K562 (cell line): Measurements from ENCODE around the gene KDM2A. TPM values are rescaled to one million over a fixed set of nuclear protein-coding genes. Genes with fewer than 3 reads are reported as not detected.
A peak's percentile ranks its signal among the peaks of the same experiment; 100 is the strongest.

Source experiments
- CEBPZ ChIP-seq: fragments of 150-350 bp; IDR thresholded peaks from 2 replicates; pipeline ENCODE4 v1.6.1; 2014; ENCODE audit warnings: low read depth, mild to moderate bottlenecking, low read length, borderline replicate concordance
- CSDE1 ChIP-seq, 2 experiments: fragments of 450-650 bp; IDR thresholded peaks; 2 replicates each; pipeline ENCODE4 v1.6.1; 2016; ENCODE audit warnings: mild to moderate bottlenecking in 1 of 2
- FOXK2 ChIP-seq, 2 experiments: fragments of 450-650 bp; IDR thresholded peaks in 1 of 2; conservative IDR thresholded peaks in 1 of 2; 2 replicates each; pipeline ENCODE4 v1.6.1; 2016; ENCODE audit warnings: low read depth in 2 of 2, mild to moderate bottlenecking in 1 of 2
- HDAC6 ChIP-seq: IDR thresholded peaks from 2 replicates; pipeline ENCODE4 v1.6.1; 2012; ENCODE audit warnings: low read depth, mild to moderate bottlenecking, control low read depth, inconsistent platforms, low read length, moderate library complexity
- HIVEP1 ChIP-seq: fragments of 250-450 bp; sonication (Bioruptor Pico); IDR thresholded peaks from 2 replicates; pipeline ENCODE4 v1.4.0; 2020; ENCODE audit warnings: mild to moderate bottlenecking
- HMGN3 ChIP-seq: IDR thresholded peaks from 2 replicates; pipeline ENCODE4 v1.6.1; 2011; ENCODE audit warnings: borderline replicate concordance, low read depth, mild to moderate bottlenecking, mixed read lengths, low read length; ENCODE audit not compliant: insufficient read length; ENCODE audit errors: extremely low read depth
- MTA2 ChIP-seq: fragments of 450-650 bp; IDR thresholded peaks from 2 replicates; pipeline ENCODE4 v1.6.1; 2016; ENCODE audit warnings: low read depth
- NCOA1 ChIP-seq: fragments of 450-650 bp; IDR thresholded peaks from 2 replicates; pipeline ENCODE4 v1.6.1; 2016; ENCODE audit warnings: low read depth
- NRF1 ChIP-seq, 2 experiments: fragments of 450-650 bp; IDR thresholded peaks in 1 of 2; conservative IDR thresholded peaks in 1 of 2; 2 replicates each; pipeline ENCODE4 v1.6.1; 2014; ENCODE audit warnings: mild to moderate bottlenecking in 2 of 2
- POLR2G ChIP-seq: fragments of 200-400 bp; formaldehyde crosslinking; IDR thresholded peaks from 2 replicates; pipeline ENCODE4 v1.6.1; 2017; ENCODE audit warnings: low read depth, mild to moderate bottlenecking, antibody characterized with exemption, low read length, moderate library complexity
- RNF219 ChIP-seq: fragments of 250-450 bp; sonication (Bioruptor Pico); IDR thresholded peaks from 2 replicates; pipeline ENCODE4 v1.5.0; 2022; ENCODE audit warnings: mild to moderate bottlenecking
- SIRT6 ChIP-seq: IDR thresholded peaks from one replicate; pipeline ENCODE4 v1.6.1; 2012; ENCODE audit warnings: low read depth, mild to moderate bottlenecking, control low read depth, inconsistent platforms, low read length, moderate library complexity
- SRF ChIP-seq, 2 experiments: fragments of 250-450, 450-650 bp in 1 of 2; sonication (Bioruptor Pico) in 1 of 2; sonication (generic) in 1 of 2; formaldehyde crosslinking; IDR thresholded peaks; 2 replicates each; pipeline versions ENCODE4 v1.5.0 to v1.5.1; 2020 to 2022; ENCODE audit warnings: mild to moderate bottlenecking in 1 of 2, missing genetic modification reagents in 1 of 2
- ZBTB43 ChIP-seq: sonication (generic); formaldehyde crosslinking; IDR thresholded peaks from 2 replicates; pipeline ENCODE4 v1.8.0; 2023; ENCODE audit warnings: mild to moderate bottlenecking, missing genetic modification reagents
- ZNF780A ChIP-seq: fragments of 250-450 bp; sonication (Bioruptor Pico); IDR thresholded peaks from 2 replicates; pipeline ENCODE4 v1.5.0; 2021; ENCODE audit warnings: mild to moderate bottlenecking
- polyA plus RNA-seq, 8 experiments: library from polyadenylated mRNA; depleted of rRNA in 4 of 8; stranded (reverse) in 5 of 8; unstranded in 3 of 8; fragments of >200 nt; fragmentation: Nextera tagmentation in 2 of 8; fragmentation: Illumina TruSeq in 1 of 8; extraction: Ambion mirVana in 2 of 8; extraction: Trizol in 1 of 8; gene quantifications; 2 replicates each; pipeline versions ENCODE4 v1.2.1 to v1.2.3, GENCODE V29; 2011 to 2014; ENCODE audit warnings: inconsistent platforms in 1 of 8, missing spikeins in 1 of 8
- total RNA-seq, 7 experiments: library from RNA; depleted of rRNA in 6 of 7; stranded (reverse); fragments of >200 nt in 6 of 7; fragmentation: Illumina TruSeq in 2 of 7; extraction: Trizol in 2 of 7; gene quantifications; 2 replicates each; pipeline versions ENCODE4 v1.2.1 to v1.2.3, GENCODE V29; 2011 to 2021; ENCODE audit warnings: low replicate concordance in 1 of 7

Gene KDM2A
- total and polyA plus RNA-seq, 9 of the 15 experiments (the other 6 are each of a cell fraction or from before 2014, with no cell fraction given): 5.0 to 39.3 (median 21.3) TPM

GRCh38 chr11:67289651-67290479 is 170.8 kb downstream of the KDM2A start (continued):
- TF ChIP-seq HMGN3: peak; percentile 11
- no peak for TF ChIP-seq HDAC6
- no peak for TF ChIP-seq SRF (CRISPR knock-in tag; IDR thresholded peaks at IDR 0.05)
- no peak for TF ChIP-seq MTA2
- no peak for TF ChIP-seq CEBPZ
- no peak for TF ChIP-seq ZBTB43
- TF ChIP-seq NCOA1: no peak
- TF ChIP-seq POLR2G: peak; percentile 47; the same call in 1 of the 2 replicates
- TF ChIP-seq CSDE1 (IDR thresholded peaks at IDR 0.05): no peak
- no peak for TF ChIP-seq NRF1 (conservative IDR thresholded peaks at IDR 0.05 in 1 of 2, IDR thresholded peaks at IDR 0.05 in 1 of 2)
- no peak for TF ChIP-seq HIVEP1 (CRISPR knock-in tag)
- TF ChIP-seq ZNF780A (CRISPR knock-in tag): no peak
- TF ChIP-seq RNF219: no peak
- TF ChIP-seq FOXK2 (conservative IDR thresholded peaks at IDR 0.05 in 1 of 2, IDR thresholded peaks at IDR 0.05 in 1 of 2; ENCODE audit: low read depth in 2 of 2): no peak
- TF ChIP-seq SIRT6: no peak
